ENCODE data around the gene C9orf43.
"Not testable (repeated sequence)": the region's sequence is repeated elsewhere in the genome, so short reads cannot be mapped to it uniquely, and the experiment has no call there.

Gene C9orf43

GRCh38 chr9:113427629-113428028 is 17.1 kb downstream of the C9orf43 start:
- Histone ChIP-seq H3K27ac (replicated peaks) (no peak overlapping the region), H3K4me3 (replicated peaks; ENCODE audit: insufficient read depth, low read length) (no peak overlapping the region), H3K27me3 (ENCODE audit: insufficient read depth, poor library complexity, severe bottlenecking) (no peaks in the 10 kb centered on the region)
- TF ChIP-seq REST (IDR thresholded peaks at IDR 0.05; ENCODE audit: insufficient replicate concordance, low read depth): no peak
- TF ChIP-seq SPI1 (IDR thresholded peaks at IDR 0.05; ENCODE audit: borderline replicate concordance, low read depth): no peak
- TF ChIP-seq POLR2AphosphoS5 (IDR thresholded peaks at IDR 0.05; ENCODE audit: low read depth): no peak
- DNase-seq (ENCODE audit: low read depth in 1 of 2, low spot score in 1 of 2): peak in 1 of 2 experiments; percentile 24

GRCh38 chr9:113428062-113428615 is 17.6 kb downstream of the C9orf43 start:
- H3K27me3 ChIP-seq (ENCODE audit: insufficient read depth, poor library complexity, severe bottlenecking): no peaks in the 10 kb centered on the region
- DNase-seq (ENCODE audit: low read depth in 1 of 2, low spot score in 1 of 2): no peak
- TF ChIP-seq SPI1 (IDR thresholded peaks at IDR 0.05; ENCODE audit: borderline replicate concordance, low read depth): no peak
- no peak for TF ChIP-seq CTCF (IDR thresholded peaks at IDR 0.05; ENCODE audit: insufficient read depth, low read length)
- no peak for TF ChIP-seq POLR2AphosphoS5 (IDR thresholded peaks at IDR 0.05; ENCODE audit: low read depth)
- TF ChIP-seq GABPA (IDR thresholded peaks at IDR 0.05; ENCODE audit: low read depth): no peak
- TF ChIP-seq REST (IDR thresholded peaks at IDR 0.05; ENCODE audit: insufficient replicate concordance, low read depth): no peak
- H3K4me3 ChIP-seq (replicated peaks; ENCODE audit: insufficient read depth, low read length): no peak overlapping the region
- no peak overlapping the region for H3K27ac ChIP-seq (replicated peaks)

- no peak for TF ChIP-seq POLR2AphosphoS5 (IDR thresholded peaks at IDR 0.05; ENCODE audit: low read depth)
- Histone ChIP-seq H3K27me3 (ENCODE audit: insufficient read depth, poor library complexity, severe bottlenecking) (no peaks in the 10 kb centered on the region), H3K4me3 (replicated peaks; ENCODE audit: insufficient read depth, low read length) (no peak overlapping the region), H3K27ac (replicated peaks) (no peak overlapping the region)
- no peak for DNase-seq (ENCODE audit: low read depth in 1 of 2, low spot score in 1 of 2)
Measured at GRCh38 chr9:113431191-113431590, 20.6 kb downstream of the C9orf43 start.

- no peaks in the 10 kb centered on the region for H3K27me3 ChIP-seq (ENCODE audit: insufficient read depth, poor library complexity, severe bottlenecking)
- H3K4me3 ChIP-seq (replicated peaks; ENCODE audit: insufficient read depth, low read length): no peak overlapping the region
- H3K27ac ChIP-seq (replicated peaks): no peak overlapping the region
- no peak for TF ChIP-seq SPI1 (IDR thresholded peaks at IDR 0.05; ENCODE audit: borderline replicate concordance, low read depth)
- no peak for TF ChIP-seq CTCF (IDR thresholded peaks at IDR 0.05; ENCODE audit: insufficient read depth, low read length)
- no peak for TF ChIP-seq GABPA (IDR thresholded peaks at IDR 0.05; ENCODE audit: low read depth)
- no peak for TF ChIP-seq REST (IDR thresholded peaks at IDR 0.05; ENCODE audit: insufficient replicate concordance, low read depth)
- TF ChIP-seq POLR2AphosphoS5 (IDR thresholded peaks at IDR 0.05; ENCODE audit: low read depth): no peak
- no peak for DNase-seq (ENCODE audit: low read depth in 1 of 2, low spot score in 1 of 2)
Measured at GRCh38 chr9:113436728-113437515, 26.4 kb downstream of the C9orf43 start.

GRCh38 chr9:113437716-113438115 is 27.2 kb downstream of the C9orf43 start:
- not testable (repeated sequence) for H3K27me3 ChIP-seq (ENCODE audit: insufficient read depth, poor library complexity, severe bottlenecking); H3K27ac ChIP-seq (replicated peaks); H3K4me3 ChIP-seq (replicated peaks; ENCODE audit: insufficient read depth, low read length); DNase-seq (ENCODE audit: low read depth in 1 of 2, low spot score in 1 of 2)

All from HL-60 (cell line).